Calu3 (cell line): Measurements from ENCODE around the gene SEMA3F. TPM values are rescaled to one million over a fixed set of nuclear protein-coding genes. Genes with fewer than 3 reads are reported as not detected.

Experiments
- BruUV-seq: library from RNA; stranded (reverse); fragments of 400-500 nt; replicated peaks from 2 replicates; lab custom pipeline; 2021; lab: Mats Ljungman, UMichigan
- CTCF ChIA-PET: fragments of 300-600 bp; sonication (Branson Sonifier 250); formaldehyde crosslinking; loops from one replicate; lab custom pipeline; 2022; ENCODE audit warnings: antibody characterized with exemption; lab: Charles Lee
- DNase-seq: peaks from one replicate; pipeline ENCODE4 v3.0.0; 2022
- H3K27ac Mint-ChIP-seq: one replicate; pipeline ENCODE4 v1.8.0; 2022; ENCODE audit warnings: mixed read lengths; ENCODE audit not compliant: unreplicated experiment
- H3K27me3 Mint-ChIP-seq: one replicate; pipeline ENCODE4 v1.8.0; 2022; ENCODE audit warnings: mixed read lengths; ENCODE audit not compliant: unreplicated experiment
- H3K36me3 Mint-ChIP-seq: one replicate; pipeline ENCODE4 v1.8.0; 2022; ENCODE audit warnings: mild to moderate bottlenecking, moderate library complexity, mixed read lengths; ENCODE audit not compliant: insufficient read depth, unreplicated experiment
- H3K4me1 Mint-ChIP-seq: one replicate; pipeline ENCODE4 v1.8.0; 2022; ENCODE audit warnings: mild to moderate bottlenecking, low read depth, mixed read lengths; ENCODE audit not compliant: unreplicated experiment
- H3K4me3 Mint-ChIP-seq: one replicate; pipeline ENCODE4 v1.8.0; 2022; ENCODE audit warnings: mild to moderate bottlenecking, low read depth, moderate library complexity, mixed read lengths; ENCODE audit not compliant: unreplicated experiment
- H3K9me3 Mint-ChIP-seq: one replicate; pipeline ENCODE4 v1.8.0; 2022; ENCODE audit warnings: low read depth, mixed read lengths; ENCODE audit not compliant: unreplicated experiment
- CTCF ChIP-seq: fragments of 200-600 bp; IDR thresholded peaks from one replicate; pipeline ENCODE4 v1.8.0; 2022; ENCODE audit warnings: antibody characterized with exemption; ENCODE audit not compliant: unreplicated experiment
- intact Hi-C: fragments of 100-400 bp; cut with micrococcal nuclease; formaldehyde crosslinking; loops from one replicate; pipeline ENCODE4 v1.10.0; 2022; ENCODE audit not compliant: unreplicated experiment
- total RNA-seq: library from RNA; stranded (reverse); gene quantifications from 2 replicates; pipeline ENCODE4 v1.2.3, GENCODE V29; 2022

Gene SEMA3F
- total RNA-seq, 1 experiment from 2014 or later: 1.7 TPM

GRCh38 chr3:50174517-50174895 lies 19.4 kb downstream of the SEMA3F start:
- intact Hi-C loops: no loop called here
- DNase-seq: no peak
- H3K27me3 Mint-ChIP-seq: no peaks in the 10 kb centered on the region
- H3K9me3 Mint-ChIP-seq: no peaks in the 10 kb centered on the region
- H3K36me3 Mint-ChIP-seq: no peaks in the 10 kb centered on the region
- H3K4me3 Mint-ChIP-seq: no peak overlapping the region
- H3K27ac Mint-ChIP-seq: no peak overlapping the region
- BruUV-seq: no TSS peak
- H3K4me1 Mint-ChIP-seq: no peaks in the 10 kb centered on the region
- CTCF ChIA-PET: no interaction called here
- TF ChIP-seq CTCF: no peak

- no peak for DNase-seq
- intact Hi-C loops: no loop called here
- Mint-ChIP-seq H3K27ac (no peak overlapping the region), H3K27me3 (no peaks in the 10 kb centered on the region), H3K36me3 (no peaks in the 10 kb centered on the region), H3K9me3 (no peaks in the 10 kb centered on the region), H3K4me1 (no peaks in the 10 kb centered on the region), H3K4me3 (no peak overlapping the region)
- no peak for TF ChIP-seq CTCF
- CTCF ChIA-PET: no interaction called here
- BruUV-seq: no TSS peak
Measured at GRCh38 chr3:50174947-50175524, 19.9 kb downstream of the SEMA3F start.

GRCh38 chr3:50177346-50177745 lies 22.2 kb downstream of the SEMA3F start:
- Mint-ChIP-seq H3K4me1 (no peaks in the 10 kb centered on the region), H3K27me3 (no peaks in the 10 kb centered on the region), H3K4me3 (no peak overlapping the region), H3K9me3 (no peaks in the 10 kb centered on the region), H3K27ac (no peak overlapping the region), H3K36me3 (no peaks in the 10 kb centered on the region)
- CTCF ChIA-PET: no interaction called here
- intact Hi-C loops: no loop called here
- no TSS peak for BruUV-seq
- DNase-seq: no peak
- no peak for TF ChIP-seq CTCF

- no peak for DNase-seq
- Mint-ChIP-seq H3K9me3 (no peaks in the 10 kb centered on the region), H3K27ac (no peak overlapping the region), H3K4me1 (peaks cover 11% of the 10 kb centered on the region), H3K4me3 (no peak overlapping the region), H3K36me3 (no peaks in the 10 kb centered on the region), H3K27me3 (no peaks in the 10 kb centered on the region)
- TF ChIP-seq CTCF: no peak
- intact Hi-C loops: no loop called here
- CTCF ChIA-PET: interaction anchor here (0.6 to 0.7 kb wide), 2 partner anchors 46 to 226 kb away, joined by 3 read pairs; no protein-coding TSS in a partner anchor
- no TSS peak for BruUV-seq
Measured at GRCh38 chr3:50179710-50180109, 24.6 kb downstream of the SEMA3F start.
